ENCODE data around the gene KIAA0753. TPM values are rescaled to one million over a fixed set of nuclear protein-coding genes. Genes with fewer than 3 reads are reported as not detected.

KIAA0753 gene
- total and polyA plus RNA-seq, 2 of the 8 experiments (the other 6 are each of a cell fraction or from before 2014, with no cell fraction given) = 5.0 to 27.1 TPM

- Histone ChIP-seq H3K18ac (ENCODE audit: extremely low read depth, low read length) (no peak overlapping the region), H3K4ac (replicated peaks; ENCODE audit: insufficient read length, low read depth, low read length) (no peak overlapping the region), H2BK120ac (replicated peaks; ENCODE audit: low read depth, low read length) (no peak overlapping the region), H4K91ac (replicated peaks; ENCODE audit: insufficient read length, low read length) (no peak overlapping the region), H3K79me1 (ENCODE audit: low read depth, low read length) (no peaks in the 10 kb centered on the region), H4K20me1 (replicated peaks in 1 of 2; ENCODE audit: control insufficient read depth in 1 of 2, insufficient read depth in 2 of 2, low read length in 2 of 2) (no peaks in the 10 kb centered on the region), H2BK15ac (ENCODE audit: low read length) (no peak overlapping the region), H3K79me2 (ENCODE audit: control insufficient read depth in 1 of 2, insufficient read depth in 2 of 2, low read length in 2 of 2) (no peaks in the 10 kb centered on the region), H4K8ac (ENCODE audit: extremely low read depth, insufficient read depth, low read length) (0 out of 2 replicates have a peak overlapping the region, but pooled peaks have one; percentile 73), H4K5ac (ENCODE audit: insufficient read length, low read depth, low read length) (no peak overlapping the region), H2BK5ac (ENCODE audit: low read depth, low read length) (no peak overlapping the region), H2BK12ac (ENCODE audit: low read depth, low read length) (no peak overlapping the region), H2AK5ac (ENCODE audit: low read depth, low read length) (no peak overlapping the region), H2BK20ac (ENCODE audit: low read length) (no peak overlapping the region), H3K9me3 (ENCODE audit: insufficient read depth in 2 of 2, low read depth in 1 of 2, low read length in 1 of 2) (peaks cover 0 to 8% of the 10 kb centered on the region in 2 experiments; a peak in 1 of 4 replicates), H3K23me2 (ENCODE audit: low read depth, low read length) (no peaks in the 10 kb centered on the region), H3K36me3 (ENCODE audit: control insufficient read depth in 2 of 4, insufficient read depth in 4 of 4, low read length in 3 of 4) (no peaks in the 10 kb centered on the region), H3K23ac (ENCODE audit: insufficient read length) (no peak overlapping the region), H3K27me3 (replicated peaks in 1 of 4; ENCODE audit: control insufficient read depth in 3 of 4, extremely low read depth in 1 of 4, insufficient read depth in 3 of 4, low read length in 3 of 4) (no peaks in the 10 kb centered on the region), H3K4me2 (ENCODE audit: insufficient read depth in 1 of 2, low read depth in 2 of 2, low read length in 2 of 2) (no peak overlapping the region), H3K14ac (ENCODE audit: insufficient read length) (no peak overlapping the region), H3K4me1 (replicated peaks in 1 of 4; ENCODE audit: control insufficient read depth in 3 of 4, insufficient read depth in 4 of 4, low read length in 3 of 4) (peaks cover 0 to 6% (median 3%) of the 10 kb centered on the region in 4 experiments; a peak in 6 of 7 replicates), H3K4me3 (ENCODE audit: extremely low read depth in 1 of 4, insufficient read depth in 2 of 4, low read depth in 3 of 4, low read length in 4 of 4) (no peak overlapping the region), H3K56ac (replicated peaks; ENCODE audit: insufficient read length, low read depth, low read length) (no peak overlapping the region), H3K27ac (ENCODE audit: low read depth, low read length) (no peak overlapping the region), H2AFZ (ENCODE audit: low read length) (no peak overlapping the region), H3K9ac (replicated peaks in 1 of 4; ENCODE audit: extremely low read depth in 1 of 4, low read depth in 3 of 4, low read length in 3 of 4) (no peak overlapping the region)
- DNase-seq (ENCODE audit: low read depth in 1 of 2, low spot score in 2 of 2) (no peak), FAIRE-seq (no peak)
- ChIA-PET POLR2A (ENCODE audit: partially characterized antibody) (interaction anchor here (1.0 to 1.4 kb wide), 2 partner anchors 10 to 25 kb away, joined by 3 read pairs; no protein-coding TSS in a partner anchor), CTCF (ENCODE audit: partially characterized antibody) (interaction anchor here (0.7 to 6.2 kb wide), 3 partner anchors 24 to 62 kb away, joined by 3 to 36 read pairs (median 3); no protein-coding TSS in a partner anchor)
- 84% methylated on average over 3 of the region's 3 CpGs; no CpG with 5 or more reads in 1 of the 2 experiments for WGBS, 2 experiments (ENCODE audit: extremely low coverage in 1 of 2, insufficient coverage in 1 of 2, insufficient read length in 1 of 2, insufficient replicate concordance in 2 of 2, low coverage in 1 of 2, low lambda C conversion rate in 2 of 2, missing lambda C conversion rate in 1 of 2)
- TF ChIP-seq SP4 (IDR thresholded peaks at IDR 0.05; ENCODE audit: low read length) (no peak), ATF2 (IDR thresholded peaks at IDR 0.05; ENCODE audit: low read length) (no peak), NANOG (IDR thresholded peaks at IDR 0.05; ENCODE audit: insufficient read depth, low read depth, low read length, poor library complexity, severe bottlenecking) (no peak), SP2 (IDR thresholded peaks at IDR 0.05; ENCODE audit: low read length) (no peak), GABPA (IDR thresholded peaks at IDR 0.05; ENCODE audit: borderline replicate concordance, insufficient read depth, low read length) (no peak), BACH1 (IDR thresholded peaks at IDR 0.05; ENCODE audit: low read length) (no peak), CEBPB (IDR thresholded peaks at IDR 0.05; ENCODE audit: low read depth, low read length) (no peak), CHD1 (IDR thresholded peaks at IDR 0.05; ENCODE audit: low read depth, low read length) (no peak), RFX5 (IDR thresholded peaks at IDR 0.05; ENCODE audit: borderline replicate concordance, low read depth, low read length) (no peak), EZH2 (IDR thresholded peaks at IDR 0.05; ENCODE audit: low read depth, low read length, severe bottlenecking) (no peak)
These were observed 105.5 kb downstream of the KIAA0753 start for GRCh38 chr17:6534846-6535514.
